A549 (cell line): ENCODE measurements around the gene VPS52. TPM values are rescaled to one million over a fixed set of nuclear protein-coding genes. Genes with fewer than 3 reads are reported as not detected.
A peak's percentile ranks its signal among the peaks of the same experiment; 100 is the strongest.

Source experiments
- ATAC-seq, 2 experiments: fragments of 200-7000 bp in 1 of 2; fragments of >200 bp in 1 of 2; cut with Nextera tagmentation in 1 of 2; cut with Tn5 transposase in 1 of 2; 3 replicates each; pipeline versions ENCODE4 v1.8.0 to v1.9.1; 2018 to 2020; ENCODE audit warnings: mild to moderate bottlenecking in 1 of 2, moderate library complexity in 1 of 2
- CTCF ChIA-PET: fragments of 300-600 bp; sonication (Branson Sonifier 250); formaldehyde crosslinking; extraction: SDS; loops from one replicate; lab custom pipeline; 2021; ENCODE audit warnings: antibody characterized with exemption, inconsistent platforms; lab: Yijun Ruan, JAX
- POLR2A ChIA-PET: fragments of 350-600 bp; formaldehyde crosslinking; extraction: SDS; loops from one replicate; lab custom pipeline; 2021; ENCODE audit warnings: antibody characterized with exemption, inconsistent platforms; lab: Yijun Ruan, JAX
- DNase-seq, 2 experiments: peaks; one replicate each; pipeline versions ENCODE4 v3.0.0 to v3.0.0-alpha.2; 2011 to 2016; ENCODE audit warnings: low read depth in 1 of 2, low spot score in 1 of 2
- FAIRE-seq: peaks from 2 replicates; lab custom pipeline; 2011; peaks lifted over from hg19 to GRCh38; lab: Jason Lieb, UNC
- H3K27ac ChIP-seq, 2 experiments: fragments of >200 bp; sonication (Bioruptor Twin); formaldehyde crosslinking; 3 replicates each; pipeline ENCODE4 v1.5.1; 2016 to 2017
- H3K4me1 ChIP-seq: fragments of >200 bp; sonication (Bioruptor Twin); formaldehyde crosslinking; 3 replicates; pipeline ENCODE4 v1.6.1; 2016
- H3K4me2 ChIP-seq: fragments of >200 bp; sonication (Bioruptor Twin); formaldehyde crosslinking; 3 replicates; pipeline ENCODE4 v1.6.1; 2016
- H3K4me3 ChIP-seq: fragments of >200 bp; sonication (Bioruptor Twin); formaldehyde crosslinking; 3 replicates; pipeline ENCODE4 v1.5.1; 2016
- H3K9me3 ChIP-seq: fragments of >200 bp; sonication (Bioruptor Twin); formaldehyde crosslinking; 3 replicates; pipeline ENCODE4 v1.6.1; 2016
- BCL3 ChIP-seq: fragments of >200 bp; sonication (Bioruptor Twin); formaldehyde crosslinking; IDR thresholded peaks from 3 replicates; pipeline ENCODE4 v1.6.1; 2016
- CBX2 ChIP-seq: fragments of 200-600 bp; sonication (generic); IDR thresholded peaks from 2 replicates; pipeline ENCODE4 v1.6.1; 2016; ENCODE audit warnings: low read depth, mild to moderate bottlenecking, borderline replicate concordance
- CBX8 ChIP-seq: fragments of 200-600 bp; sonication (generic); IDR thresholded peaks from 2 replicates; pipeline ENCODE4 v1.6.1; 2016
- E2F6 ChIP-seq: IDR thresholded peaks from 2 replicates; pipeline ENCODE4 v1.6.1; 2012; ENCODE audit warnings: low read depth, borderline replicate concordance
- EHMT2 ChIP-seq: fragments of 200-600 bp; sonication (generic); IDR thresholded peaks from 2 replicates; pipeline ENCODE4 v1.6.1; 2016; ENCODE audit warnings: antibody characterized with exemption, low read depth, mild to moderate bottlenecking, moderate library complexity
- FOSL2 ChIP-seq, 2 experiments: fragments of 450-650 bp in 1 of 2; fragments of >200 bp in 1 of 2; sonication (Bioruptor Twin) in 1 of 2; formaldehyde crosslinking; IDR thresholded peaks; 2 replicates each; pipeline versions ENCODE4 v1.5.0 to v1.6.1; 2016 to 2020; ENCODE audit warnings: mild to moderate bottlenecking in 1 of 2, moderate library complexity in 1 of 2
- GATA3 ChIP-seq: IDR thresholded peaks from 2 replicates; pipeline ENCODE4 v1.6.1; 2012; ENCODE audit warnings: borderline replicate concordance
- HOXA7 ChIP-seq: fragments of 250-450 bp; sonication (Bioruptor Pico); IDR thresholded peaks from 2 replicates; pipeline ENCODE4 v1.5.0; 2020; ENCODE audit warnings: mild to moderate bottlenecking, moderate library complexity
- HOXB13 ChIP-seq: fragments of 250-450 bp; sonication (Bioruptor Pico); IDR thresholded peaks from 2 replicates; pipeline ENCODE4 v1.5.0; 2020; ENCODE audit warnings: low read depth, mild to moderate bottlenecking, moderate library complexity
- JUN ChIP-seq, 2 experiments: fragments of >200 bp; sonication (Bioruptor Twin); formaldehyde crosslinking; IDR thresholded peaks; 2 replicates in 1 of 2; 3 replicates in 1 of 2; pipeline ENCODE4 v1.6.1; 2016 to 2017
- MAFK ChIP-seq: fragments of 450-650 bp; IDR thresholded peaks from 2 replicates; pipeline ENCODE4 v1.6.1; 2014; ENCODE audit not compliant: partially characterized antibody
- MAX ChIP-seq: IDR thresholded peaks from 2 replicates; pipeline ENCODE4 v1.6.1; 2012
- MYC ChIP-seq: IDR thresholded peaks from 2 replicates; pipeline ENCODE4 v1.6.1; 2012; ENCODE audit warnings: mild to moderate bottlenecking, inconsistent platforms, low read length, improper control_type of control experiment, borderline replicate concordance
- NR3C1 ChIP-seq: fragments of >200 bp; sonication (Bioruptor Twin); formaldehyde crosslinking; IDR thresholded peaks from 3 replicates; pipeline ENCODE4 v1.6.1; 2017
- POLR2AphosphoS2 ChIP-seq: conservative IDR thresholded peaks from 2 replicates; pipeline ENCODE4 v1.6.1; 2012; ENCODE audit warnings: low read length, improper control_type of control experiment, inconsistent platforms
- RAD21 ChIP-seq, 2 experiments: fragments of >200 bp in 1 of 2; sonication (Bioruptor Twin) in 1 of 2; formaldehyde crosslinking in 1 of 2; IDR thresholded peaks in 1 of 2; conservative IDR thresholded peaks in 1 of 2; 2 replicates in 1 of 2; 3 replicates in 1 of 2; pipeline ENCODE4 v1.6.1; 2012 to 2018; ENCODE audit warnings: inconsistent platforms in 1 of 2
- REST ChIP-seq: fragments of 200-600 bp; sonication (generic); IDR thresholded peaks from 2 replicates; pipeline ENCODE4 v1.6.1; 2016; ENCODE audit warnings: antibody characterized with exemption, mild to moderate bottlenecking, moderate library complexity
- TFCP2L1 ChIP-seq: fragments of 250-450 bp; sonication (Bioruptor Pico); IDR thresholded peaks from 2 replicates; pipeline ENCODE4 v1.5.0; 2021; ENCODE audit warnings: mild to moderate bottlenecking
- ZC3H11A ChIP-seq: fragments of 450-650 bp; IDR thresholded peaks from 2 replicates; pipeline ENCODE4 v1.6.1; 2014; ENCODE audit warnings: antibody characterized with exemption, mild to moderate bottlenecking
- ZSCAN20 ChIP-seq: fragments of 250-450 bp; sonication (Bioruptor Pico); IDR thresholded peaks from 2 replicates; pipeline ENCODE4 v1.8.0; 2022; ENCODE audit warnings: mild to moderate bottlenecking, moderate library complexity
- WGBS: methylation state at CpG from one replicate; pipeline ENCODE4 v1.1.6; 2017; ENCODE audit errors: missing lambda C conversion rate; 5-methylcytosine and 5-hydroxymethylcytosine counted together
- polyA plus RNA-seq, 4 experiments: library from polyadenylated mRNA; depleted of rRNA in 3 of 4; stranded (reverse); fragments of >200 nt; fragmentation: RNase III in 1 of 4; extraction: RNeasy Plus Mini Kit Qiagen cat#74134 plus additional on column Dnase treatment in 1 of 4; gene quantifications; 2 replicates in 3 of 4; 3 replicates in 1 of 4; pipeline ENCODE4 v1.2.3, GENCODE V29; 2011 to 2017

VPS52 gene
- polyA plus RNA-seq, 2 of the 4 experiments (the other 2 are of a cell fraction), result 22.8 to 38.9 TPM

GRCh38 chr6:33271468-33272274 lies at the start of gene VPS52, which contains the start of gene RPS18 (continued):
- TF ChIP-seq POLR2AphosphoS2, result no peak
- no peak for TF ChIP-seq FOSL2 (IDR thresholded peaks at IDR 0.05)
- TF ChIP-seq FOSL2 (CRISPR knock-in tag; IDR thresholded peaks at IDR 0.05), result no peak
- TF ChIP-seq EHMT2, result no peak
- TF ChIP-seq BCL3, result peak; percentile 75; the same call in 2 of the 3 replicates
- TF ChIP-seq CBX2, result no peak
- TF ChIP-seq NR3C1, result no peak
- no peak for TF ChIP-seq HOXB13
- TF ChIP-seq MYC, result peak; percentile 84; the same call in 1 of the 2 replicates

- peaks cover 39% of the 10 kb centered on the region for H3K4me1 ChIP-seq
- ATAC-seq, result no peak
- CTCF ChIA-PET, result interaction anchor here (1.0 to 1.1 kb wide), 2 partner anchors 63 to 98 kb away, joined by 3 to 5 read pairs; no protein-coding TSS in a partner anchor
Measured at GRCh38 chr6:33321227-33321626, 49.6 kb upstream of the VPS52 start.

GRCh38 chr6:33320315-33321181 lies 48.9 kb upstream of the VPS52 start:
- TF ChIP-seq REST (no peak), ZC3H11A (no peak), TFCP2L1 (CRISPR knock-in tag) (no peak), GATA3 (no peak), FOSL2 (IDR thresholded peaks at IDR 0.05) (no peak), FOSL2 (CRISPR knock-in tag; IDR thresholded peaks at IDR 0.05) (no peak), CBX8 (no peak), RAD21 (conservative IDR thresholded peaks at IDR 0.05 in 1 of 2, IDR thresholded peaks at IDR 0.05 in 1 of 2) (no peak), MAX (no peak), HOXB13 (no peak), ZSCAN20 (CRISPR knock-in tag) (no peak), MAFK (no peak), E2F6 (no peak), JUN (IDR thresholded peaks at IDR 0.05) (no peak)
- ChIA-PET POLR2A (no interaction called here), CTCF (interaction anchor here (1.0 to 1.1 kb wide), 3 partner anchors 20 to 98 kb away, joined by 3 to 5 read pairs (median 3); no protein-coding TSS in a partner anchor)
- H3K9me3 ChIP-seq, result no peaks in the 10 kb centered on the region
- no peak for ATAC-seq
- H3K4me3 ChIP-seq, result no peak overlapping the region
- 73% methylated on average over 18 of the region's 32 CpGs for WGBS
- no peak overlapping the region for H3K27ac ChIP-seq
- no peak for FAIRE-seq
- H3K4me1 ChIP-seq, result peaks cover 39% of the 10 kb centered on the region
- no peak for DNase-seq
- H3K4me2 ChIP-seq, result peak overlapping the region; percentile 98; the same call in 1 of the 3 replicates

More at GRCh38 chr6:33321227-33321626, 49.6 kb upstream of the VPS52 start:
- TF ChIP-seq HOXA7 (CRISPR knock-in tag) (no peak), ZC3H11A (no peak)
- peak overlapping the region in 1 of 2 experiments; percentile 97; a peak in 3 of 6 replicates for H3K27ac ChIP-seq
- FAIRE-seq, result no peak
- H3K4me2 ChIP-seq, result peak overlapping the region; percentile 98
- DNase-seq, result no peak
- WGBS, result 96% methylated on average over 8 of the region's 9 CpGs
- POLR2A ChIA-PET, result no interaction called here
- no peak overlapping the region for H3K4me3 ChIP-seq
- H3K9me3 ChIP-seq, result no peaks in the 10 kb centered on the region
